Body of pancreas (tissue), 4 donors: ENCODE results near the gene ACOX3. TPM values are rescaled to one million over a fixed set of nuclear protein-coding genes. Genes with fewer than 3 reads are reported as not detected.

Source experiments
- ATAC-seq: fragments of 150-250 bp; one replicate; pipeline ENCODE4 v1.9.1; 2016
- DNase-seq, 4 donors: peaks; one replicate each; pipeline ENCODE4 v3.0.0-alpha.2; 2019
- H3K27ac ChIP-seq, 4 donors: fragments of 200-600 bp; sonication (generic); 1 replicate in 3 of 4; 2 replicates in 1 of 4; pipeline versions ENCODE4 v1.5.1 to v1.6.1; 2016 to 2019; ENCODE audit warnings: mild to moderate bottlenecking in 1 of 4, mixed read lengths in 1 of 4, moderate library complexity in 1 of 4
- H3K27me3 ChIP-seq, 2 donors: fragments of 200-600 bp; sonication (generic); one replicate each; pipeline ENCODE4 v1.6.0; 2016; ENCODE audit warnings: mild to moderate bottlenecking in 1 of 2
- H3K36me3 ChIP-seq, 2 donors: fragments of 200-600 bp; sonication (generic); replicated peaks in 1 of 2; 2 replicates each; pipeline ENCODE4 v1.5.1; 2016; ENCODE audit warnings: low read depth in 2 of 2; ENCODE audit not compliant: insufficient read depth in 1 of 2
- H3K4me1 ChIP-seq: fragments of 200-600 bp; sonication (generic); one replicate; pipeline ENCODE4 v1.6.0; 2016
- H3K4me3 ChIP-seq, 2 donors: fragments of 200-600 bp; sonication (generic); 1 replicate in 1 of 2; 2 replicates in 1 of 2; pipeline ENCODE4 v1.5.1; 2016 to 2019
- H3K9me3 ChIP-seq, 3 donors: fragments of 200-600 bp; sonication (generic); 1 replicate in 2 of 3; 2 replicates in 1 of 3; pipeline ENCODE4 v1.5.1; 2016
- CTCF ChIP-seq, 7 experiments: fragments of 450-650 bp in 4 of 7; fragments of 200-600 bp in 3 of 7; sonication (generic) in 3 of 7; IDR thresholded peaks; one replicate each; pipeline ENCODE4 v1.5.1; 2016 to 2019; ENCODE audit warnings: antibody characterized with exemption in 7 of 7
- POLR2A ChIP-seq, 3 donors: fragments of 450-650 bp; IDR thresholded peaks; one replicate each; pipeline ENCODE4 v1.6.1; 2016; ENCODE audit warnings: antibody characterized with exemption in 3 of 3, mild to moderate bottlenecking in 2 of 3
- WGBS, 2 donors: methylation state at CpG; one replicate each; pipeline ENCODE4 v1.1.5; 2017; 5-methylcytosine and 5-hydroxymethylcytosine counted together
- intact Hi-C: fragments of 100-400 bp; cut with DNase I; formaldehyde crosslinking; loops from one replicate; pipeline ENCODE4 v1.15.1; 2023
- total RNA-seq, 2 donors: library from RNA; depleted of rRNA; stranded (reverse); fragments of >200 nt; gene quantifications; one replicate each; pipeline ENCODE4 v1.1.0, GENCODE V29; 2016

Gene ACOX3
- total RNA-seq, 2 donors from 2014 or later = 18.4 to 23.4 TPM

- TF ChIP-seq POLR2A (IDR thresholded peaks at IDR 0.05) (no peak), CTCF (IDR thresholded peaks at IDR 0.05) (no peak)
- 81 to 86% methylated on average over 7 to 11 of the region's 11 CpGs for WGBS, 2 donors
- peaks cover 5 to 10% of the 10 kb centered on the region in 2 donors for H3K36me3 ChIP-seq
- H3K4me1 ChIP-seq = no peaks in the 10 kb centered on the region
- H3K4me3 ChIP-seq = no peak overlapping the region
- no peaks in the 10 kb centered on the region for H3K9me3 ChIP-seq
- DNase-seq (no peak), ATAC-seq (no peak)
- no peaks in the 10 kb centered on the region for H3K27me3 ChIP-seq
- intact Hi-C loops = loop anchor here (10.0 kb wide), 2 partner anchors 157 to 227 kb away; no protein-coding TSS in a partner anchor
- no peak overlapping the region for H3K27ac ChIP-seq
These were observed 38.3 kb downstream of the ACOX3 start for GRCh38 chr4:8402181-8402597.

- DNase-seq (no peak), ATAC-seq (no peak)
- no peak for TF ChIP-seq CTCF (IDR thresholded peaks at IDR 0.05)
- no peak for TF ChIP-seq POLR2A (IDR thresholded peaks at IDR 0.05)
- no peak overlapping the region for H3K4me3 ChIP-seq
- H3K4me1 ChIP-seq = no peaks in the 10 kb centered on the region
- no peak overlapping the region for H3K27ac ChIP-seq
- H3K27me3 ChIP-seq = no peaks in the 10 kb centered on the region
- peaks cover 5 to 10% of the 10 kb centered on the region in 2 donors for H3K36me3 ChIP-seq
- intact Hi-C loops = loop anchor here (10.0 kb wide), 2 partner anchors 157 to 227 kb away; no protein-coding TSS in a partner anchor
- H3K9me3 ChIP-seq = no peaks in the 10 kb centered on the region
- WGBS, 2 donors = 81 to 85% methylated on average over 8 to 9 of the region's 10 CpGs
These were observed 38.9 kb downstream of the ACOX3 start for GRCh38 chr4:8401665-8402064.

- ATAC-seq (no peak), DNase-seq (no peak)
- TF ChIP-seq POLR2A (IDR thresholded peaks at IDR 0.05) (no peak), CTCF (IDR thresholded peaks at IDR 0.05) (no peak)
- 89 to 95% methylated on average over 13 of the region's 13 CpGs for WGBS, 2 donors
- H3K4me1 ChIP-seq = no peaks in the 10 kb centered on the region
- no peaks in the 10 kb centered on the region for H3K27me3 ChIP-seq
- no peak overlapping the region for H3K27ac ChIP-seq
- intact Hi-C loops = loop anchor here (10.0 kb wide), 2 partner anchors 156 to 226 kb away; no protein-coding TSS in a partner anchor
- H3K36me3 ChIP-seq = peaks cover 3 to 13% of the 10 kb centered on the region in 2 donors
- H3K4me3 ChIP-seq = no peak overlapping the region
- H3K9me3 ChIP-seq = no peaks in the 10 kb centered on the region
These were observed 39.7 kb downstream of the ACOX3 start for GRCh38 chr4:8400632-8401325.

GRCh38 chr4:8399298-8399697, 41.2 kb downstream of the ACOX3 start:
- Histone ChIP-seq H3K27me3 (no peaks in the 10 kb centered on the region), H3K27ac (no peak overlapping the region), H3K4me1 (no peaks in the 10 kb centered on the region), H3K4me3 (no peak overlapping the region), H3K9me3 (no peaks in the 10 kb centered on the region), H3K36me3 (peaks cover 0 to 9% of the 10 kb centered on the region in 2 donors)
- TF ChIP-seq POLR2A (IDR thresholded peaks at IDR 0.05) = no peak
- no peak for TF ChIP-seq CTCF (IDR thresholded peaks at IDR 0.05)
- 87 to 88% methylated on average over 12 to 14 of the region's 15 CpGs for WGBS, 2 donors
- intact Hi-C loops = no loop called here
- DNase-seq (no peak), ATAC-seq (no peak)

- intact Hi-C loops = no loop called here
- TF ChIP-seq CTCF (IDR thresholded peaks at IDR 0.05) (no peak), POLR2A (IDR thresholded peaks at IDR 0.05) (no peak)
These were observed 42.2 kb downstream of the ACOX3 start for GRCh38 chr4:8398347-8398746.

More at GRCh38 chr4:8398347-8398746, 42.2 kb downstream of the ACOX3 start:
- no peak overlapping the region for H3K27ac ChIP-seq
- peaks cover 0 to 15% of the 10 kb centered on the region in 2 donors for H3K36me3 ChIP-seq
- WGBS, 2 donors = 84 to 91% methylated on average over 9 of the region's 9 CpGs
- no peaks in the 10 kb centered on the region for H3K9me3 ChIP-seq
- H3K4me3 ChIP-seq = no peak overlapping the region
- no peaks in the 10 kb centered on the region for H3K4me1 ChIP-seq
- ATAC-seq (no peak), DNase-seq (no peak)
- no peaks in the 10 kb centered on the region for H3K27me3 ChIP-seq
